Measurements from ENCODE around the gene LRRC19.

The LRRC19 gene

GRCh38 chr9:26955222-26955903 lies 50.1 kb downstream of the LRRC19 start:
- no peak for DNase-seq

- DNase-seq: no peak
These were observed 51.4 kb downstream of the LRRC19 start for GRCh38 chr9:26954050-26954508.

- no peak for DNase-seq
These were observed 53.7 kb downstream of the LRRC19 start for GRCh38 chr9:26951794-26952193.

- DNase-seq: no peak
These were observed 55.0 kb downstream of the LRRC19 start for GRCh38 chr9:26950521-26950920.

- DNase-seq: no peak
These were observed 55.8 kb downstream of the LRRC19 start for GRCh38 chr9:26949637-26950069.

- peak in 1 of 2 experiments; percentile 45 for DNase-seq
These were observed 57.7 kb downstream of the LRRC19 start for GRCh38 chr9:26947736-26948135.

GRCh38 chr9:26946753-26947727 lies 58.4 kb downstream of the LRRC19 start, which contains the start of gene PLAA:
Gene PLAA (minus strand): TSS chr9:26947242. CDS start chr9:26947045, 197 bp downstream.
- DNase-seq: peak; percentile 94 to 98

GRCh38 chr9:26945591-26945990 lies 59.9 kb downstream of the LRRC19 start:
- peak in 1 of 2 experiments; percentile 9 for DNase-seq
